Measurements from ENCODE around the gene KLF2. TPM values are rescaled to one million over a fixed set of nuclear protein-coding genes. Genes with fewer than 3 reads are reported as not detected.

KLF2 gene
- polyA plus RNA-seq, 1 donor: 21.7 TPM

DNA sequence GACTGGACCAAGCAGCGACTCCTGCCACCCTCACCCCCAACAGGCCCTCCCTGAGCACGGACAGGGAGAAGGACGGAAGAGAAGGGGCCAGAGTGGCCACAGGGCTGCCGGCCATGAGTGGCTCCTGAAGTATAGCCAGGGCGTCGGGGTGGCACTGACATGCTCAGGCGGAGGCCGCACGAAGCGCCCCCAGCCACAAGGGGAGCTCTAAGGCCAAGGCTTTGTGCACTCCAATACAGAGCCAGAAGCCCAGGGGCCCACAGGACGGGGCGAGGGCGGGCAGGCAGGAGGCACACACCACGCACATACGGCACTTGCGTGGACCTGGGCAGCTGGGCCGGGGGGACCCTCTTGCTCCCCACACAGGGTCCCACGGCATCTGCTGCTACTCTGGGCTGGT is 52.0 kb downstream of the KLF2 start:
- peaks cover 62% of the 10 kb centered on the region for H3K36me3 ChIP-seq (ENCODE audit: control insufficient read depth, insufficient read depth, low read length)
- no peak for DNase-seq
- no peaks in the 10 kb centered on the region for H3K9me3 ChIP-seq (ENCODE audit: control insufficient read depth, low read depth, low read length)
- H3K27me3 ChIP-seq (ENCODE audit: control insufficient read depth, insufficient read depth, low read length): no peaks in the 10 kb centered on the region
- WGBS (ENCODE audit: insufficient coverage, low lambda C conversion rate): no CpG with 5 or more reads among the region's 18 CpGs
- peaks cover 12% of the 10 kb centered on the region for H3K4me1 ChIP-seq (ENCODE audit: control insufficient read depth, insufficient read depth, low read length)
- H3K27ac ChIP-seq (ENCODE audit: low read length): no peak overlapping the region
- no peak overlapping the region for H3K4me3 ChIP-seq (ENCODE audit: low read length)

DNA sequence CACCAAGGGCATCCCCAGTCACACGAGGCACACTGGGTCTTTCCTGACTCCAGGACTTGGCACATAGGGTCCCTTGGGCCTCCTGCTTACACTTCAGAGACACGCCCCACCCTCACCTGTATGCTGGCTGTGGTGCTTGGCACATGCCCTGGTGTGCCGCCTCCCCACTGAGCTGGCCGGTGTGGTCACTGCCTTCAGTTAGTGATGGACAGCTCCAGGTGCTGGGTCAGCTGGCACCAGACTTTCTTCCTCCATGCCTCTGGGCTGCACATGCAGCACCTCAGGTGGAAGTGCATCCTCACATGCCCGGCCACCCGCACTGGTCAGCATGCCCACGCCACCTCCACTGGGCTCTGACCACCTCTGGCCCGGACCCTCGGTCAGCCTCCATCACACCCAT is 52.9 kb downstream of the KLF2 start:
- Histone ChIP-seq H3K9me3 (ENCODE audit: control insufficient read depth, low read depth, low read length) (no peaks in the 10 kb centered on the region), H3K27me3 (ENCODE audit: control insufficient read depth, insufficient read depth, low read length) (no peaks in the 10 kb centered on the region), H3K36me3 (ENCODE audit: control insufficient read depth, insufficient read depth, low read length) (peaks cover 63% of the 10 kb centered on the region), H3K4me3 (ENCODE audit: low read length) (no peak overlapping the region), H3K27ac (ENCODE audit: low read length) (no peak overlapping the region), H3K4me1 (ENCODE audit: control insufficient read depth, insufficient read depth, low read length) (peaks cover 3% of the 10 kb centered on the region)
- no CpG with 5 or more reads among the region's 9 CpGs for WGBS (ENCODE audit: insufficient coverage, low lambda C conversion rate)
- no peak for DNase-seq

Other genes starting within 250 kb of the KLF2 start
- gene TPM4, start 248.3 kb upstream of the KLF2 start, polyA plus RNA-seq: 223 TPM
- 74.1 TPM for gene RAB8A, start 212.9 kb upstream of the KLF2 start, polyA plus RNA-seq
- 15.4 TPM for gene HSH2D, start 181.1 kb upstream of the KLF2 start, polyA plus RNA-seq
- gene CIB3, start 151.3 kb upstream of the KLF2 start, polyA plus RNA-seq: not detected
- gene FAM32A, start 139.4 kb upstream of the KLF2 start, polyA plus RNA-seq: 90.1 TPM
- 32.8 TPM for gene AP1M1, start 126.9 kb upstream of the KLF2 start, polyA plus RNA-seq
- gene EPS15L1, start 147.1 kb downstream of the KLF2 start, polyA plus RNA-seq: 19.1 TPM
- gene CALR3, start 171.3 kb downstream of the KLF2 start, polyA plus RNA-seq: 0.04 TPM
- 4.6 TPM for gene C19orf44, start 171.6 kb downstream of the KLF2 start, polyA plus RNA-seq
- 45.7 TPM for gene CHERP, start 217.6 kb downstream of the KLF2 start, polyA plus RNA-seq
- 34.0 TPM for gene SLC35E1, start 247.6 kb downstream of the KLF2 start, polyA plus RNA-seq

All from large intestine (tissue), 3 donors.